T47D (cell line): Measurements from ENCODE around the gene ERC2.
A peak's percentile ranks its signal among the peaks of the same experiment; 100 is the strongest.

Experiments
- DNase-seq, 2 experiments: peaks; one replicate each; pipeline versions ENCODE4 v3.0.0 to v3.0.0-alpha.2; 2011 to 2012; ENCODE audit warnings: low read depth in 1 of 2, low spot score in 1 of 2
- JUND ChIP-seq: IDR thresholded peaks from 2 replicates; pipeline ENCODE4 v1.6.1; 2012; ENCODE audit warnings: low read depth
- in situ Hi-C: cut with HindIII; loops from 2 replicates; pipeline ENCODE4 v1.10.0; 2016; ENCODE audit warnings: low sequenced_read_pairs, low pct_unique_long_range_greater_than_20kb

The ERC2 gene

DNA sequence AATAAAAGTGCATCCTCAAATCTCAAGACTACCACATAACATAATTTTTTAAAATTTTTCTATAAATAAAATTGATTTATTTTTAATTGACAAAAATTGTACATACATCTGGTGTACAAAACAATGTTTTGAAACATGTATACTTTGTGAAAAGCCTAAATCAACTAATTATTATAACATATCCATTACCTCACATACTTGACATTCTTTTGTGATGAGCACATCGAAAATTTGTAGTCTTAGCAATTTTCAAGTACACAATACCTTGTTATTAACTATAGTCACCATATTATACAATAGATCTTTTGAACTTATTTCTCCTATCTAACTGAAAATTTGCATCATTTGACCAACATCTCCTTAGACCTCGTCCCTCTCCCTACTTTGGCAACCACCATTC is 973.3 kb downstream of the ERC2 start:
- TF ChIP-seq JUND: no peak
- in situ Hi-C loops: no loop called here
- DNase-seq: no peak

DNA sequence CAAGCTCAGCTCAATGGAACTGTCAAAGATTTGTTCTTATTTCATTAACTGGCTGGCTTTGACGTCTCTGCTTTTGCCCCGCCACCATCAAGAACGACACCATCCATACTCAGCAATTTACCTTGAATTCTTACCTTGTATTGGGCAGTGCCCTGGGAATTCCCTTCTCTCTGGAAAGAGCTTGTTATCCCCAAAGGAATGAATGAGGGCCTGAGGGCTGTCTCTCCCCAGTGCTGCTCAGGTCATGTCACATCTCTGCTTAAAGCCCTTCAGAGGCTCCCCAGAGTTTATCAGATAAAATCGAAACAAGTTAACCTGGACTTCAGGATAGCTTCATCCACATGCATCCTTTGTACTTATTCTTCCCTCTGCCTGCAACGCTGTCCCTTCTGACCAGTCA is 975.3 kb downstream of the ERC2 start:
- TF ChIP-seq JUND: no peak
- in situ Hi-C loops: no loop called here

DNA sequence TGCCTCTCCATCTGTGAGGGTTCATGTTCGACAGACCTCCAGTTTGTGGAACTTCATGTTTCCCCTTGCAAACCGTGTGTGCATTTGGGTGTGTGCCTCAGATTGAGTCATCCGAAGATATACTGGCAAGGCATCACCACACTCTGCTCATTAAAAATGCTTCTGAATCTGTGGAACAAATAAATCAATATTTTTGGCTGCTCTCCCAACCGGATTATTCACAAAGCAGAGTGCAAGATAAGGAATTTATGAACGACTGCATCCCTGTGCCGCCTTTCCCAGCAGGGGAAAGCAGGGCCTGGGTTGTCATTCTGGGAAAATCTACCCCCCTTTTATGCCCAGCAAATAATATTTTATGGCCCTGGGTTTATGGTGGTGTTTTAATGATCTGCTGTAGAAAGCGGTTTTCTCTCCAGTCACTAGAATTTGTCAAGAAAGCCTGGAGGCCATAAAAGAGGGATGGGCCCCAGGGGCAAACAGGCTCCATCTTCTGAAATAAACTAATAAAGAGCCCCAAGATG is 976.9 kb downstream of the ERC2 start:
- TF ChIP-seq JUND: no peak
- in situ Hi-C loops: no loop called here
- no peak for DNase-seq

More for the DNA sequence above, 975.3 kb downstream of the ERC2 start:
- no peak for DNase-seq

DNA sequence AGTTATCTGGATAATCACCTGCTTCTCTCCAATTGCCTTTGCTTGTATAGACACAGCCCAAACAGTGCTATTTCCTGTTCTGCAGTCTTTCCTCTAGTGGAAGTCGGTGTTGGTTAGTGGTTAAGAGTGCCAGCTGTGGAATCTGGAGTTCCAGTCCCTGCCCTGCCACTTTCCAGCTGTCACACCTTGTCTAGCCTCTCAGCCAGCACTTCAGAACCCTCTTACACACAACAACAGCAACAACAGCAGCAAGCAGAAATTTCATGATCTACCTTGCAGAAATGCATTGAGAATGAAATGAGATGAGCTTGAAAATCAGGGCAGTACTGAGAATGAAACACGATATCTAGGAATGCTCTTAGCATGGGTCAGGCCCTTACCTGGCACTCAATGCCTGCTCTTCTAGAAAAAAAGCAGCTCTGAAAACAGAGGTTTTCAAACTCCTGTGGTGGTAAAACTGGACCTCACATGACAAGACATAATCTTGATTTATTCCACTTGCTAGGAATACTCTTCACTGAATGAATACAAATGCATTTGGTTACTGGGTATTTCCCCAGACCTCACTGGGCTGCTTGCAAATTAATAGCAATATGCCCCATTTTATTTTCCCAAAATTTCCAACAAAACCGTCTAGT is 977.9 kb downstream of the ERC2 start:
- in situ Hi-C loops: no loop called here
- TF ChIP-seq JUND: no peak
- DNase-seq: no peak

DNA sequence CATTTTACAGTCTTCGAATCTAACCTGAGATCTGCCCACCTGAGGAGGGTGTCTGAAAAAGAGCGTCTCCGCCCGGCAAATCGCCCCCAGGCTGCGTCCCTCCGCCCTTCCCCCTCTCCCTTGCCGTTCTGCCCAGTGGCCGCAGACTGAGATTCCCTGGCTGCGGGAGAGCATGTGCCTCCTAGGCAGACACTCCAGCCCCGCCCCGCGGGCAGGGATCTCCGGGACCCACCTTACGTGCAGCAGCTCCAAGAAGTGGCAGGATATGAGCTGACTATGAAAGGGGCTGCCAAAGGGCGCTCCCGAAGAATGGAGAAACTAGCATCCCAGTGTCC is 978.5 kb downstream of the ERC2 start:
- no peak for TF ChIP-seq JUND
- no peak for DNase-seq
- in situ Hi-C loops: no loop called here

DNA sequence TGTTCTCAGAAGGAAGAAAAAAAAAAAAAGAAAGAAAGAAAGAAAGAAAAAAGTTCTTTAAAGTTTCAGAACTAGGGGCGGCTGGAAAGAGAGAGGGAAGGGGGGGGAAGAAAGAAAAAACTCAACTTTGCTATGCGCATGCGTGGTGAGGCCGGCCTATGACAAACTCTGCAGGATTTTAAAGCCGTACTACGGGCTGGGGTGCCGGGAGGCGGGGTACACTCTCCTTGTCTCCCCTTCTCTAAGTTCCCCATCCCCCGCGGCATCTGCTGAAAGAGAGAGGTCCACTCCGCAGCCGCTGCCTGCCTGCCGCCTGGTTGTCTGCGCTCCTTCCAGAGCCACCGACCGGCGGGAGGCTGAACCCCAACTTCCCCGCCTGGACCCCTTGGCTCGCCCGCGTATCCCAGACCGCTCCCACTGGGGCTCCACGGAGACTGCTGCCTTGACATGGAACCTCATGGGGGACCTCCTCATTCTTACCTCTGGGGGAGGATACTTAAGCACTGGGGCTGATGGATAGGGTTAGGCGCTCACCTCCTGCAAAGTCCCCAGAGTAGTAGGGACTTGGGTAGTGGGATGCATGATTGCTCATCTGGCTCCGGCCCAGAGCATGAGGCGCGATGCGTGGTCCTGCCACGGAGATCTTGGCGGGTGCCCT is 979.7 kb downstream of the ERC2 start:
- DNase-seq: peak; percentile 58 to 70
- no peak for TF ChIP-seq JUND
- in situ Hi-C loops: no loop called here

DNA sequence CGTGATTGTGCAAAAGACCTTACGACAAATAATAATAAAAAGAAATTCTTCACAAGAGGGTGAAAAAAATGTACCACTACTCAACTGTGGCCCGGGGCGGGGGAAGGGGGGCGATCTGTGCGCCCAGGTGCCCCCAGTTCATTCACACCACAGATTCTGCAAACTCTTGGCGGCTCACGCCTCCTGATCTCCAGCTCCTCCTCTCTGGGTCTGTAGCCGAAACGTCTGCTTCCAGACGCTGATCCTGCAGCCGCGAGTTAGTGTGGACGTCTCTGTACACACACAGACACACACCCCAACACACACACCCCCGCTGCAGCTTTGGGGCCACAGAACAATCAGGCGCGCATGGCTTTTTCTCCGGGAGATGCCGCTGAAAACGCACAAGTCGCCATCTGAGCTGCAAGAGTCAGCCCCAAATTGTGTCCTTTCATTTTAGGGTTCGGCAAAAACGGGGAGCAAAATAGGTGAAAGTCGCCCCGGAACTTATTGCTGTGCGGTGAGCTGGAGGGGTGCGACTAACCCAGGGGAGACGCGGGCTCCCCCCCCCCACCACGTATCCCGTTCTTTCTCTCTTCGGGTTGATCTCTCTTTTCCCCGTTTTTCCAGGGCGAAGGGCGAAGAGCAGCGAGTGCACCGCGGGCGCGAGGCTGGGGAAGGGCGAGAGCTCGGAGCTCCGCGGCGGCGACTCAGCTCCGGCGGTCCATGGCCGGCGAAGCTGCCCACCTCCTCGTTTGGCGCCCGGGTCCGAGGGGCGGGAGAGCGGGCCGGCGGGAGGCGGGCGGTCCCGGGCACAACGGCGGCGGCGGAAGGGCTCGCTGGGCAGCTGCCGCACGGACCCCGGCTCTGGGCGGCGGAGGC is 980.7 kb downstream of the ERC2 start:
- in situ Hi-C loops: no loop called here
- TF ChIP-seq JUND: no peak
- peak; percentile 25 to 26 for DNase-seq

DNA sequence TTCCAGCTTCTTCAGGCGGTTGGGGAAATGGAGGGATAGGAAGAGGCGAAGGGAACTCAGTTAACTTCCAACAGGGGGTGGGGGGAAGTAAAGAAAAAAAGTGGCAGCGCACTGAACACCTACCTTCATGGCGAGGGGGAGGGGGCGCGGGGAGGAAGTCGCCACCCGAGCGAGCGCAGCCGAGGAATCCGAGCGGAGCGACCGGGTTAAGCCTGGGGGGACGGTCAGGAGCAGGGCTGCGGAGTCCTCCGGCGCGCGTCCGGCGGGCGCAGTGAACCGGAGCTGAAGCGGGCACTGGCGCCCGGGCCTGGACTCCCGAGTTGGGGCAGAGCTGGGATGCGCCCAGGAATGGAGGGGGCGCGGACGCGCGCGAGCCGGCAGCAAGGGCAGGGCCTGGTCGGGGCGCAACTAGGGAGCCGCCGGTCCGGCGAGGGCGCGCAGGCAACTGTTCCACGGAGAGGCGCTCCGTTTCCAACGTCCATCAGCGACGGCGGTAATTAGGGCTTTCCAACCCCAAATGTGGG is 981.3 kb downstream of the ERC2 start, which contains the start of gene WNT5A:
WNT5A (minus strand) TSS at position 450 of the 524 bp plus-strand sequence; CDS start at position 129, 321 bp downstream.
- in situ Hi-C loops: no loop called here
- peak in 1 of 2 experiments; percentile 16 for DNase-seq
- no peak for TF ChIP-seq JUND

DNA sequence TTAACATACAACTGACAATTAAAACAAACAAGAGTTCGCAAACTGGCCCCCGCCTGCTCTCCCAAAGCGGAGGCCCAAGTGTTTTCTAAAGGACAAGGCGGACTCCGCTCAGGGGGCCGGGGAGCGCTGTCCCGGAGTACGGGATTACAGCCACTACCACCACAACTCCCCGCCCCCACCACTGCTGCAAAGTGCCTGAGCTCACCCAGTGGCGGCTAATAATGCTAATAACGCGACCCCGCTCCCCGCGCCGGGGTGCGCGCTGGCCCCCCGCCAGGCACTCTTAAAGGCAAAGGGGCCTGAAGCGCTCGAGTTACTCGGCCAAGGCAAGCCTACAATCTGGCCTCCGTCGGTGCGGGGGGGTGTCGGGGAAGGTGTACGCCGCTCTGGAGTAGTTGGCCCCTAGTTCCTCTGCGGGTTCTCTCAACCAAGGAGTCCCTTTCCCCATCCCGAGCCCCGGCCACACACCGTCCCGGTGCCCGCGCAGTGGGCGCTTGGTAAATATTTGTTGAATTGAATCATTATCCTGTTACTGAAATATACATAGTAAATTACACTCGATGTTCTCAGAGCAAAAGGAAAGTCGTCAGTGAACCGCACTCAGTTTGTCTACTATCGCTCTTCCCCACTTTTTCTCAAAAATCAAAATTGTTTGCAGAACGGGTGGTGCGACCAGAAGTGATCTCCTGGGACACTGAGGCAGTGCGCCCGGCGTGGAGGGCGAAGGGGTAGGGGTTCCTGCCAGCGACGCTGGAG is 982.0 kb downstream of the ERC2 start:
- no peak for DNase-seq
- in situ Hi-C loops: no loop called here
- TF ChIP-seq JUND: no peak

DNA sequence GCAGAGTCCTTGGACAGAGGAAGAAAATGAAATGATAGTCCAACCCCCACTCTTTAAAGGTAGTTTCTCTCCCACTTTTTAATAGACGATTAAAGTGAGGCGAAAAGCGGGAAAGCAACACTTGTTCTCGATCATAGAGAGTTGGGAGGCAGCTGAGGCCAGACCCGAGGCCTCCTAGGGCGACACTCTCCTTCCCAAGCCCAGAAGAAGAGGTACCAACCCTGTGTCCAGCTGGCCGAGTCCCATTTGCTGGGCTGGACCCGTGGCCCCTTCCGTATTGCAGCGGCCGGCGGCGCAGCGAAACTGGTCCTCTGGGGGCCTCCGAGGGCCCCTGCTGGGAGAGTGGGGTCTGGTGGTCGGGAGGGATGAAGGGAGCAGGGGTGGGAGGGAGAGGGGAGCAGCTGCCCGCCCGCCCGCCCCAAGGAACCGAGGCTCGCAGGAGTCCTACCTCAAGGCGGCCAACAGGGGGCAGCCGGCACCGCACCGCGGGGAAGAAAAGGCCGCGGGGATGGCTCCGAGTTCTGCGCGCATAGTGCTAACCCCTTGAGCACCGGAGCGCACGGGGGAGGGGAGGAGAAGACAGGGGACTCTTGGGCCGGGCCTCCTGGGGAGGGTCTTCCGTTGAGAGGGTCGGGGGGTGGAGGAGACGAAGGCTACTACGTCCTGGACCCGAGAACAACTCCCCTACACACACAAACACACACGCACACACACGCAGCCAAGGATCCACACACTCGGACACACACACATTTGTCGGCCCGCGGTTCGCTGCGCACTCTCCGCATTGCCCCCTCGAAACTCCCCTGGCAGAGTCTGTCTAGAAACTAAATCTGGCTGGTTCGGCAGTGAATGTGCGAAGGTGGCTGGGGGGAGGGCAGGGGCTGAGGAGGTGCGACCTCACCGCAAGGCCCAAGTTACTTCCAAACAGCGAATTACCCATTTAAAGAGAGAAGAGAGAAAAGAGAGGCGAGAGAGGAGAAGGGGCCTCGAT is 983.2 kb downstream of the ERC2 start:
- peak; percentile 63 to 79 for DNase-seq

DNA sequence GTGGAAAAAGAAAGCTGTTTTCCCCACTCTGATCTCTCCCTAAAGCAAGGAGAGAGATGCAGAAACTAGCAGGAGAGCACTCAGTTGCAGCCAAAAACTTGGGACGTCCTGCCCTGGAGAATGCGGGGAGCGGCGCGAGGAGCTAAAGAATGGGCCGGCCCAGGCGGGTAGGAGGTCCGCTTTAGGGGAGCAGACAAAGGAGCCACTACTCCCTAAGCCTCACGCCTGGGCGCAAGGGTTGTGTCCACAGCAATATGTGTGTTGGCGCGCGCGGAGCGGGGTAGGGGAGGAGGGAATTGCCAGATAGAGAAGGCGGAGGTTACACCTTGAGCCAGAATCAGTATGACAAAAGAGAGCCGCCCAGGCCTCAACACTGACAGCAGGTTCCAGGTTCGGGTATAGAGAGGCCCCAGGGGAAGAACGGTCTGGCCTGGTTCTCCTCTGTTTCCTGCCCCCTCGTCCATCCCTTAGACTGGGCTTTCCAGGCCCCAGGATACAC is 984.0 kb downstream of the ERC2 start:
- TF ChIP-seq JUND: no peak
- in situ Hi-C loops: no loop called here
- no peak for DNase-seq

More for the DNA sequence above, 983.2 kb downstream of the ERC2 start:
- TF ChIP-seq JUND: no peak
- in situ Hi-C loops: no loop called here
